HCT116 (cell line): ENCODE measurements around the gene CHST9. TPM values are rescaled to one million over a fixed set of nuclear protein-coding genes. Genes with fewer than 3 reads are reported as not detected.

Source experiments
- ATAC-seq: fragments of 200-7000 bp; cut with Tn5 transposase; 2 replicates; pipeline ENCODE4 v1.9.1; 2020; ENCODE audit warnings: mild to moderate bottlenecking, moderate library complexity
- BruUV-seq: library from RNA; stranded (reverse); fragments of 400-500 nt; replicated peaks from 2 replicates; lab custom pipeline; 2021; lab: Mats Ljungman, UMichigan
- CTCF ChIA-PET: fragments of 300-600 bp; sonication (Branson Sonifier 250); formaldehyde crosslinking; loops from one replicate; lab custom pipeline; 2021; ENCODE audit warnings: antibody characterized with exemption; lab: Charles Lee
- POLR2A ChIA-PET: fragments of 300-600, 350-600 bp; sonication (Branson Sonifier 250); formaldehyde crosslinking; loops from one replicate; lab custom pipeline; 2021; ENCODE audit warnings: antibody characterized with exemption; lab: Charles Lee
- RAD21 ChIA-PET, 2 experiments: fragments of 300-600 bp; sonication (Branson Sonifier 250); formaldehyde crosslinking; loops; one replicate each; lab custom pipeline; 2023; ENCODE audit warnings: low total read pairs in 2 of 2; ENCODE audit not compliant: uncharacterized antibody in 2 of 2, unreplicated experiment in 2 of 2, low non-redundant PET in 1 of 2; lab: Charles Lee
- DNase-seq: peaks from one replicate; pipeline ENCODE4 v3.0.0-alpha.2; 2010; ENCODE audit warnings: low read depth, low spot score
- H2AFZ ChIP-seq: fragments of 200-600 bp; shearing (Covaris generic), sonication (generic); 2 replicates; pipeline ENCODE4 v1.6.1; 2017; ENCODE audit warnings: low read depth, mixed run types, mixed read lengths, antibody characterized with exemption, low read length; ENCODE audit not compliant: poor library complexity, severe bottlenecking
- H3K27ac ChIP-seq: 2 replicates; pipeline ENCODE4 v1.5.1; 2012; ENCODE audit warnings: low read depth, low read length
- H3K27me3 ChIP-seq: fragments of 200-600 bp; sonication (generic); 2 replicates; pipeline ENCODE4 v1.6.1; 2016; ENCODE audit warnings: mixed run types, low read length, mixed read lengths; ENCODE audit not compliant: insufficient read depth
- H3K36me3 ChIP-seq, 2 experiments: fragments of 200-500 bp in 1 of 2; fragments of 200-600 bp in 1 of 2; sonication (Bioruptor generic) in 1 of 2; sonication (generic) in 1 of 2; 2 replicates each; pipeline versions ENCODE4 v1.5.1 to v1.6.1; 2014 to 2016; ENCODE audit warnings: low read length in 2 of 2, inconsistent platforms in 1 of 2, mixed read lengths in 1 of 2, mixed run types in 1 of 2; ENCODE audit not compliant: insufficient read depth in 2 of 2, control insufficient read depth in 1 of 2
- H3K4me1 ChIP-seq, 2 experiments: fragments of 200-600 bp in 1 of 2; sonication (generic) in 1 of 2; 2 replicates each; pipeline versions ENCODE4 v1.5.1 to v1.6.1; 2012 to 2017; ENCODE audit warnings: low read length in 2 of 2, inconsistent platforms in 1 of 2, mild to moderate bottlenecking in 1 of 2, mixed read lengths in 1 of 2, mixed run types in 1 of 2, moderate library complexity in 1 of 2; ENCODE audit not compliant: insufficient read depth in 2 of 2, control insufficient read depth in 1 of 2
- H3K4me2 ChIP-seq: fragments of 200-600 bp; sonication (generic); 2 replicates; pipeline ENCODE4 v1.6.1; 2017; ENCODE audit warnings: mixed run types, low read length, mixed read lengths
- H3K4me3 ChIP-seq, 2 experiments: fragments of 200-600 bp in 1 of 2; sonication (generic) in 1 of 2; replicated peaks in 1 of 2; 2 replicates each; pipeline ENCODE4 v1.5.1; 2011 to 2016; ENCODE audit warnings: low read length in 2 of 2, control low read depth in 1 of 2, low read depth in 1 of 2, mild to moderate bottlenecking in 1 of 2, mixed read lengths in 1 of 2, mixed run types in 1 of 2
- H3K79me2 ChIP-seq: fragments of 200-600 bp; sonication (generic); 2 replicates; pipeline ENCODE4 v1.6.1; 2017; ENCODE audit warnings: mild to moderate bottlenecking, mixed run types, low read length, moderate library complexity, mixed read lengths; ENCODE audit not compliant: insufficient read depth
- H3K9ac ChIP-seq: fragments of 200-600 bp; sonication (generic); 2 replicates; pipeline ENCODE4 v1.6.1; 2016; ENCODE audit warnings: low read length, mixed read lengths
- H3K9me2 ChIP-seq: fragments of 200-600 bp; sonication (generic), shearing (Covaris generic); 2 replicates; pipeline ENCODE4 v1.6.1; 2017; ENCODE audit warnings: mixed run types, mild to moderate bottlenecking, moderate library complexity; ENCODE audit not compliant: insufficient read depth
- H3K9me3 ChIP-seq, 2 experiments: fragments of 200-500 bp in 1 of 2; fragments of 200-600 bp in 1 of 2; sonication (Bioruptor generic) in 1 of 2; sonication (generic) in 1 of 2; 2 replicates each; pipeline ENCODE4 v1.6.1; 2014 to 2017; ENCODE audit warnings: low read length in 2 of 2, mixed read lengths in 2 of 2, inconsistent platforms in 1 of 2, low read depth in 1 of 2, mild to moderate bottlenecking in 1 of 2, mixed run types in 1 of 2, moderate library complexity in 1 of 2; ENCODE audit not compliant: control insufficient read depth in 1 of 2, insufficient read depth in 1 of 2
- H4K20me1 ChIP-seq: fragments of 200-600 bp; sonication (generic), shearing (Covaris generic); 2 replicates; pipeline ENCODE4 v1.6.1; 2017; ENCODE audit warnings: mixed run types, mild to moderate bottlenecking, moderate library complexity; ENCODE audit not compliant: insufficient read depth
- EGR1 ChIP-seq: IDR thresholded peaks from 2 replicates; pipeline ENCODE4 v1.6.1; 2012; ENCODE audit warnings: low read depth
- EZH2 ChIP-seq: fragments of 200-600 bp; sonication (generic); IDR thresholded peaks from 2 replicates; pipeline ENCODE4 v1.6.1; 2017; ENCODE audit warnings: antibody characterized with exemption, mixed run types
- JUND ChIP-seq: IDR thresholded peaks from 2 replicates; pipeline ENCODE4 v1.6.1; 2012
- POLR2A ChIP-seq: IDR thresholded peaks from 2 replicates; pipeline ENCODE4 v1.7.0; 2011; ENCODE audit warnings: borderline replicate concordance; ENCODE audit not compliant: insufficient read depth, insufficient read length; ENCODE audit errors: extremely low read depth
- RAD21 ChIP-seq: IDR thresholded peaks from 2 replicates; pipeline ENCODE4 v1.6.1; 2012; ENCODE audit warnings: low read depth, mild to moderate bottlenecking
- SIN3A ChIP-seq: IDR thresholded peaks from 2 replicates; pipeline ENCODE4 v1.6.1; 2012; ENCODE audit warnings: low read depth
- SP1 ChIP-seq: IDR thresholded peaks from 2 replicates; pipeline ENCODE4 v1.6.1; 2012; ENCODE audit warnings: low read depth
- SRF ChIP-seq: IDR thresholded peaks from 2 replicates; pipeline ENCODE4 v1.6.1; 2012; ENCODE audit warnings: low read depth
- TCF7L2 ChIP-seq: IDR thresholded peaks from 2 replicates; pipeline ENCODE4 v1.7.0; 2011; ENCODE audit warnings: borderline replicate concordance, inconsistent platforms; ENCODE audit not compliant: insufficient read depth, insufficient read length; ENCODE audit errors: extremely low read depth
- YY1 ChIP-seq: IDR thresholded peaks from 2 replicates; pipeline ENCODE4 v1.6.1; 2011; ENCODE audit warnings: low read length, low read depth, moderate library complexity, mild to moderate bottlenecking; ENCODE audit not compliant: insufficient replicate concordance; ENCODE audit errors: extremely low read depth
- ZFX ChIP-seq: fragments of 450-650 bp; IDR thresholded peaks from 2 replicates; pipeline ENCODE4 v1.6.1; 2017
- ZNF274 ChIP-seq: fragments of 200-500 bp; sonication (Bioruptor generic); IDR thresholded peaks from 2 replicates; pipeline ENCODE4 v1.6.1; 2014; ENCODE audit warnings: mild to moderate bottlenecking, low read depth, low read length, inconsistent platforms
- intact Hi-C: fragments of 100-400 bp; cut with micrococcal nuclease; formaldehyde crosslinking; loops from 2 replicates; pipeline ENCODE4 v1.10.0; 2022
- total RNA-seq: library from RNA; stranded (reverse); gene quantifications from one replicate; pipeline ENCODE4 v1.2.1, GENCODE V29; 2021; ENCODE audit not compliant: unreplicated experiment
- TF ChIP-seq, protein P1 (sequence below): IDR thresholded peaks from 2 replicates; pipeline ENCODE4 v1.6.1; 2012; ENCODE audit warnings: low read depth
- TF ChIP-seq, protein P2 (sequence below): IDR thresholded peaks from 2 replicates; pipeline ENCODE4 v1.6.1; 2012

The CHST9 gene
- total RNA-seq, 1 experiment from 2014 or later = not detected

DNA sequence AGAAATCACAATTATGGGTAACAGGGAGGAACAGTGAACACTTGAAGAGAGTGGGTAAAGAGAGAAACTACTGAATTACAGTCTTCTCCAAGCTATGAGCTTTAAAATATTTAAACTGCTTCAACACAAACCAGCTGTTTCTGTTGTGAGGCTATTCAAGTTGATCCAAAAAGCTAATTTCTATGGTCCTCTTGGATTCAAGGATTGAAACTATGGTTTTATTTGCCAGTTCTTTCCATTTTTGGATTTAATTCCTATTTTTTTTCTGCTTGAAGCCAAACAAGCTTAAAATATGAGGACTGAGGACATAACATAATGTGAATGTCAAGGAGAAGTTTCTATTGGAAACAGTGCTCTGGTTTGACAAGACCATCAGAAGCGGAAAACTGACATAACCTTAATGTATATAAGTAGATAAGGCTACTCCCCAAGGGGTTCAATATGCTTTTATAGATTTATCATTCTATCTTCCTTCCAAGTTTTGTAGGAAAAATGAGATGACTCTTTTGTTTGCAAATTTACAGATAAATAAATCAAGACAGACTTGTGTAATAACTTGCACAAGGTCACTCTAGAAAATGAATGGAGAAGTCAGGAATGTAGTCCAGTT, 258.9 kb downstream of the CHST9 start:
- intact Hi-C loops = no loop called here
- no TSS peak for BruUV-seq
- Histone ChIP-seq H3K27ac (no peak overlapping the region), H2AFZ (no peak overlapping the region), H3K9ac (no peak overlapping the region), H3K4me3 (no peak overlapping the region), H3K9me2 (no peaks in the 10 kb centered on the region), H3K36me3 (no peaks in the 10 kb centered on the region), H3K79me2 (no peaks in the 10 kb centered on the region), H3K4me1 (no peaks in the 10 kb centered on the region), H3K4me2 (no peak overlapping the region), H3K9me3 (no peaks in the 10 kb centered on the region), H4K20me1 (no peaks in the 10 kb centered on the region), H3K27me3 (no peaks in the 10 kb centered on the region; the same call in 1 of the 2 replicates)
- TF ChIP-seq, protein P1, sequence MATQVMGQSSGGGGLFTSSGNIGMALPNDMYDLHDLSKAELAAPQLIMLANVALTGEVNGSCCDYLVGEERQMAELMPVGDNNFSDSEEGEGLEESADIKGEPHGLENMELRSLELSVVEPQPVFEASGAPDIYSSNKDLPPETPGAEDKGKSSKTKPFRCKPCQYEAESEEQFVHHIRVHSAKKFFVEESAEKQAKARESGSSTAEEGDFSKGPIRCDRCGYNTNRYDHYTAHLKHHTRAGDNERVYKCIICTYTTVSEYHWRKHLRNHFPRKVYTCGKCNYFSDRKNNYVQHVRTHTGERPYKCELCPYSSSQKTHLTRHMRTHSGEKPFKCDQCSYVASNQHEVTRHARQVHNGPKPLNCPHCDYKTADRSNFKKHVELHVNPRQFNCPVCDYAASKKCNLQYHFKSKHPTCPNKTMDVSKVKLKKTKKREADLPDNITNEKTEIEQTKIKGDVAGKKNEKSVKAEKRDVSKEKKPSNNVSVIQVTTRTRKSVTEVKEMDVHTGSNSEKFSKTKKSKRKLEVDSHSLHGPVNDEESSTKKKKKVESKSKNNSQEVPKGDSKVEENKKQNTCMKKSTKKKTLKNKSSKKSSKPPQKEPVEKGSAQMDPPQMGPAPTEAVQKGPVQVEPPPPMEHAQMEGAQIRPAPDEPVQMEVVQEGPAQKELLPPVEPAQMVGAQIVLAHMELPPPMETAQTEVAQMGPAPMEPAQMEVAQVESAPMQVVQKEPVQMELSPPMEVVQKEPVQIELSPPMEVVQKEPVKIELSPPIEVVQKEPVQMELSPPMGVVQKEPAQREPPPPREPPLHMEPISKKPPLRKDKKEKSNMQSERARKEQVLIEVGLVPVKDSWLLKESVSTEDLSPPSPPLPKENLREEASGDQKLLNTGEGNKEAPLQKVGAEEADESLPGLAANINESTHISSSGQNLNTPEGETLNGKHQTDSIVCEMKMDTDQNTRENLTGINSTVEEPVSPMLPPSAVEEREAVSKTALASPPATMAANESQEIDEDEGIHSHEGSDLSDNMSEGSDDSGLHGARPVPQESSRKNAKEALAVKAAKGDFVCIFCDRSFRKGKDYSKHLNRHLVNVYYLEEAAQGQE = no peak
- no peak for TF ChIP-seq SP1
- no peak for TF ChIP-seq ZFX
- no peak for TF ChIP-seq RAD21
- ATAC-seq = no peak
- DNase-seq = no peak
- ChIA-PET RAD21 (no interaction called here), POLR2A (no interaction called here), CTCF (no interaction called here)

DNA sequence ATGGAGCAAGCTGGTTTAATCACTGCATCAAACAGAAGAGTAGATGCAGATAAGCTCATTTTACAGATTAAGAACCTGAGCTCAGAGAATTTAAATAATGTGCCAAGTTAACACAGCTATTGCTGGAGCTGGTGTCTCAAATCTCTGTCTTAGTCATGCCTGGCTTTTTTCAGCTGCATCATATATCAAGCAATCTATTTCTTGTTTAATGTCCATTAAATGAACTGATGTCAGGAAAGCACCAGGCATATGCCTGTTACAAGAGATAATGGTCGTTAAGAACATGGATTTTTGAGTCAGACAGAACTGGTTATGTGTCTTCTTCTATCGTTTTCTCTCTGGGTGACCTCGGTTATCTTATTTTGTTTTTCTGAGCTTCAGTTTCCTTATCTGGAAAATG, 259.8 kb downstream of the CHST9 start:
- no peaks in the 10 kb centered on the region for H3K4me1 ChIP-seq
- H3K9me2 ChIP-seq = no peaks in the 10 kb centered on the region
- no peak for ATAC-seq
- CTCF ChIA-PET = no interaction called here
- POLR2A ChIA-PET = no interaction called here
- BruUV-seq = no TSS peak
- no peak overlapping the region for H3K9ac ChIP-seq
- H4K20me1 ChIP-seq = no peaks in the 10 kb centered on the region
- intact Hi-C loops = no loop called here
- H3K79me2 ChIP-seq = no peaks in the 10 kb centered on the region
- no peaks in the 10 kb centered on the region for H3K9me3 ChIP-seq
- no peaks in the 10 kb centered on the region; the same call in 1 of the 2 replicates for H3K27me3 ChIP-seq
- RAD21 ChIA-PET = no interaction called here
- no peak overlapping the region for H2AFZ ChIP-seq
- H3K36me3 ChIP-seq = no peaks in the 10 kb centered on the region
- no peak overlapping the region for H3K27ac ChIP-seq
- H3K4me2 ChIP-seq = no peak overlapping the region
- H3K4me3 ChIP-seq = no peak overlapping the region
- no peak for DNase-seq
- TF ChIP-seq SIN3A (no peak), EZH2 (no peak), TCF7L2 (no peak), POLR2A (no peak), ZNF274 (no peak), JUND (no peak), EGR1 (no peak), YY1 (no peak), SRF (no peak), SP1 (no peak)
- TF ChIP-seq, protein P1 = no peak
- TF ChIP-seq, protein P2, sequence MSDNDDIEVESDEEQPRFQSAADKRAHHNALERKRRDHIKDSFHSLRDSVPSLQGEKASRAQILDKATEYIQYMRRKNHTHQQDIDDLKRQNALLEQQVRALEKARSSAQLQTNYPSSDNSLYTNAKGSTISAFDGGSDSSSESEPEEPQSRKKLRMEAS = no peak
